HG02970 (cell line): ENCODE results near the gene GNE.
"Not testable (repeated sequence)": the region's sequence is repeated elsewhere in the genome, so short reads cannot be mapped to it uniquely, and the experiment has no call there.

Experiments used
- ATAC-seq: cut with Tn5 transposase; IDR thresholded peaks from one replicate; pipeline ENCODE4 v1.9.1; 2021; ENCODE audit warnings: mild to moderate bottlenecking, moderate library complexity, moderate number of reproducible peaks; ENCODE audit not compliant: unreplicated experiment, low FRiP score

GNE gene, protein sequence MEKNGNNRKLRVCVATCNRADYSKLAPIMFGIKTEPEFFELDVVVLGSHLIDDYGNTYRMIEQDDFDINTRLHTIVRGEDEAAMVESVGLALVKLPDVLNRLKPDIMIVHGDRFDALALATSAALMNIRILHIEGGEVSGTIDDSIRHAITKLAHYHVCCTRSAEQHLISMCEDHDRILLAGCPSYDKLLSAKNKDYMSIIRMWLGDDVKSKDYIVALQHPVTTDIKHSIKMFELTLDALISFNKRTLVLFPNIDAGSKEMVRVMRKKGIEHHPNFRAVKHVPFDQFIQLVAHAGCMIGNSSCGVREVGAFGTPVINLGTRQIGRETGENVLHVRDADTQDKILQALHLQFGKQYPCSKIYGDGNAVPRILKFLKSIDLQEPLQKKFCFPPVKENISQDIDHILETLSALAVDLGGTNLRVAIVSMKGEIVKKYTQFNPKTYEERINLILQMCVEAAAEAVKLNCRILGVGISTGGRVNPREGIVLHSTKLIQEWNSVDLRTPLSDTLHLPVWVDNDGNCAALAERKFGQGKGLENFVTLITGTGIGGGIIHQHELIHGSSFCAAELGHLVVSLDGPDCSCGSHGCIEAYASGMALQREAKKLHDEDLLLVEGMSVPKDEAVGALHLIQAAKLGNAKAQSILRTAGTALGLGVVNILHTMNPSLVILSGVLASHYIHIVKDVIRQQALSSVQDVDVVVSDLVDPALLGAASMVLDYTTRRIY

DNA sequence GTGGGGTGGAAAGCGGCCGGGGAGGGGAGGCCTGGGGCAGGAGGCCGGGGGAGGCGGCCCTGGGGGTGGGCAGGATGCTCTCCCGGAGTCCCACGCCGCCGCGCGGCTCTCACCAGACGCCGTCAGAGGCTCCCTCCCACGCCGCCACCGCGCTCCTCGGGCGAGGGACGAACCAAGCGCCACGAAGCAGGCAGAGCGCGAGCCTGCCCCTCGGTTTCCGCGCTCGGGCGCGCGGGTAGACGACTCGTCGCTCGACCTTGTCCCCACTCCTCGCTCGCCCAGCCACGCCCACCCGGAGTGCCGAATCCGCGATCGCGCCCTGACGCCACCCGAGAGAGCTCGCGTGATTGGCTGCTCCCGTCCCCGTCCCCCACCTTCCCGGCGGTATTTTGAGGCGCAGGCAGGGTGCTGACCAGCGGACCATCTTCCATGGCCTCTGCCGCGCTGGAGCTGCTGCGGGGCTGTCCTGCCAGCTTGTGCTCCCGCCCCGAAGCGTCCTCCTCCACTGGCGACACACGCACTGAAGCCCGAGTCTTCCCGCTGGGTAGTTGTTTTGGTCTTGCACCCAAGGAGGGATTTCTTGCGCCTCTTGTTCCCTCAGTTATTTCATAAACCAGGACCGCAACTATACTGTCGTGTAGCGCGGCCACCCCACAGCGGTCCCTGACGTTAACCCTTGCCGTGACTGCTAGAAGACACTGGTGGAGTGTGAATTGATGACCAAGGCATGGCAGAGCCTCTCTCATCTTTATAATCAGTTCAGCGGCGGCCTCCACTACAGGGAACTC lies at the start of gene GNE:
Gene GNE (minus strand): TSS at position 241 of the 788 bp plus-strand sequence. CDS start 9,093 bp downstream, outside the sequence.
- ATAC-seq = peak; percentile 89

DNA sequence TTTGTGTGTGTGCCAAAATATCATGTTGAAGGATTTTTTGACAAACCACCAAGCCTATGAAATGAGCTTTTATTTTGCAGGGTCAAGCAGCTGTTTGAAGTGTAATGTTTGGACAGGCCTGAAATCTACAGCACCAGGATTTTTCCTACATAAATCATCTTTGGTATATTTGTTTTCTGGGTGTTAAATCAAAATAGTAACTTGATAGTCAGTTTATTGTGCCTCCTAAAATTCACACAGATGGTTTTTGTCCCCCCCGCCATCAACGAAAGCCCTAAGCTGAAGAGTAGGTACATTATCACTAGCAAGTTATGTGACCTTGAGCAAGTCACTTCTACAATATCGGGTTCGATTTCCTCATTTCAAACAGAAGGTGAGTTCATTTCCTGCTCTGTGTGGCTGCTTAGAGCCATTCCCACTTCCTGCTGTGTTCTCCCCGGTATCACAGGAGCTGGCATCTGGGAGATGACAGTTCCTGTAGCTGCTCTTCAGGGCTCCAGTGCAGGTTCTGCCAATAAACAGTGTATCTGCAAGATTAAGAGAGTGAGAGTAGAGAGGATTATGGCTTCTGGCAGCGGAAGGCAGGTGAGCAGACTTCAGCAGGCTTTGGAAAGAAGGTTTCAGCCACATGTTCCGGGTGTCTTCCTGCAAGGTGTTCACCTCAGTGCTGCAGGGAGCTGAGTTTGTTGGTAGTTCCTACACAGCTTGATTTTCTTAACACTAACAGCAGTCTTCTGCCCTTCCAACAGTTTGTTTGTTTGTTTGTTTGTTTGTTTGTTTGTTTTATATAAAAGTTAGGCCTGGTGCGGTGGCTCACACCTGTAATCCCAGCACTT lies 48.4 kb upstream of the GNE start:
- ATAC-seq = no peak

DNA sequence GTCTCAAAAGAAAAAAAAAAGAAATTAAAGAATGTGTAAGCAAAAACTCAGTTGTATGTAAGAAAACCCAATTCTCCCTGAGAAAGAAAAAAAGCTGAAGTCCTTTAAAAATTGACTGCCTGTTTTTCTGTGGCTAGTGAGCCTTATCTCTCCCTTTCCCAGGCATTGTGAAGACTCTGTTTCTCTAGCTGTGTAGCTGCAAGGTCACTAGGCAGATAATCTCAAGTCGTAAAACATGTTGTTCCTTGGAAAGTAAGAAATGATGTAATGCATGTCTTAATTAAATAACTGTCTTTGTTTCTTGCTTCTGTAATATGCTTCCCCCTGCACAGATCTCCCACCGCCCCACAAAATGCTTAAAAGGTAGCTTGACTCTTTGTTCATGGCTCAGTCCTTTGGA lies 46.1 kb upstream of the GNE start:
- ATAC-seq = not testable (repeated sequence)

DNA sequence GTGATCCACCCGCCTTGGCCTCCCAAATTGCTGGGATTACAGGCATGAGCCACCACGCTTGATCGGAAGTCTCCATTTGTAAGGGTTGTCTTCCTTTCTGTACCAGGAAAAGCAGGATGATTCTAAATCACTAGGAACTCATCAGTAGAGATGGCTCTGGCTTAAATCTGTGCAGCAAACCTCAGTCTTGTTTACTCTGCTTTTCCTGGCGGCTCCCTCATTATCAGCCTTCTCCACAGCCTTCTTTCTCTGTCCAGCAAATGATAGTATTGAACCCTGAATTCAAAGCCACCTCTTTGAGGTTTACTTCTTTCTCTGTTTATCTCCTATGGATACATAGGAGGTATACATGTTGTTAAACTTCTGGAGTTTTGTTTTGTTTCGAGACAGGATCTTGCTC lies 43.0 kb upstream of the GNE start:
- ATAC-seq = no peak

DNA sequence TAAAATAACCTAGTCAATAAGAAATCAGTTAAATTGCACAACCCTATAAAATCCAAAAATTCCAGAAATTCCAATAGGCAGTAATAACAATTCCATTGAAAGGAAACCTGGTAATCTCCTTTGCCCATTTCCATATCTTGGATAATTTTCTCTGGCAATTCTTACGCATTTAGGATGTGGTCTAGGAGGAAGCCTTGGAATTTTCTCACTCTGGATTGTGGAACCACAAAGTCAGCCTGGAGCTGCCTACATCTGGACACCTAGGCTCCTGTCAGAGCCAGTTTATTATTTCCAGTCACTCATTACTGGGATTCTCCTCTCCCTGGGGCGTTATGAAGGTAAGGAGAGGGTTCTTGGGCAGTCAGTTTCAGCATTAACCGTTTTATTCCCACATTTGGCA lies 40.3 kb upstream of the GNE start:
- no peak for ATAC-seq

DNA sequence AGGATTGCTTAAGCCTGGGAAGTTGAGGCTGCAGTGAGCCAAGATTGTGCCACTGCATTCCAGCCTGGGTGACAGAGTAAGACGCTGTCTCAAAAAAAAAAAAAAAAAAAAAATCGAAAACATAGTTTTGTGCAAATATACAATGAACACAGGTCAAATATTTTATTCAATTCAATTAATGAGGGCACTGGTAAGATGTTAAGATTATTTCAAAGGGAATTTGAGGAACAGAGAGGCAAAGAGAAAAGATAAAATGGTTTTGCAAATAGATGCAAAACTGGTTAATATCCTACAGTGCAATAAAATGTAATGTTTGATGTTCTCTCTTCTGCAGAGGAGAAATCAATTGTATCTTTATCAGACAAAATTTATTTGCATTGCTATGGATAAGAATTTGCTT lies 39.5 kb upstream of the GNE start:
- no peak for ATAC-seq

DNA sequence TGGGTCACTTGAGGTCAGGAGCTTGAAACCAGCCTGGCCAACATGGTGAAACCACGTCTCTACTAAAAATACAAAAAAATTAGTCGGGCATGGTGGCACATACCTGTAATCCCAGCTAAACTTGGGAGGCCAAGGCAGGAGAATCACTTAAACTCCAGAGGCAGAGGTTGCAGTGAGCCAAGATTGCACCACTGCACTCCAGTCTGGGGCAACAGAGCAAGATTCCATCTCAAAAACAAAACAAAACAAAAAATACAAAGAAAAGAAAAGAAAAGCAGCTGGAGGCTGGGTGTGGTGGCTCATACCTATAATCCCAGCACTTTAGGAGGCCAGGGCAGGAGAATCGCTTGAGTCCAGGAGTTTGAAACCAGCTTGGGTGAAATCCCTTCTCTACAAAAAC lies 36.7 kb upstream of the GNE start:
- not testable (repeated sequence) for ATAC-seq

DNA sequence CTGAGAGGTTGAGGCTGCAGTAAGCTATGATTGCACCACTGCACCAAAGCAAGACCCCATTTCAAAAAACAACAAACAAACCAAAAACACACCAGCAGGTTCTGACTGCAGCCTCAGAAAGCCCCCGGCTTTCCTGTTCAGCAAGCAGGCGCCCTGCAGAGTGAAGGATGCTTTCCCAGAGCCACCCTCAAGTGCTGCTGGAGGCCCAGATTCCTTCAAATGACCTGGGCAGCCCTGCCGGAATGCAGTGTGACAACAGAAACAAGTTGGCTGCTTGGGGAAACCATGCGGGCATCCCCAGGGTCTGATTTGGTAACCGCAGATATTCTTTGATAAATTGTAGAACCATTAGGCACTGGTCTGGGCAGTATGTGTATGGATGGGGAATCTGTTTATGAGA lies 35.7 kb upstream of the GNE start:
- no peak for ATAC-seq

DNA sequence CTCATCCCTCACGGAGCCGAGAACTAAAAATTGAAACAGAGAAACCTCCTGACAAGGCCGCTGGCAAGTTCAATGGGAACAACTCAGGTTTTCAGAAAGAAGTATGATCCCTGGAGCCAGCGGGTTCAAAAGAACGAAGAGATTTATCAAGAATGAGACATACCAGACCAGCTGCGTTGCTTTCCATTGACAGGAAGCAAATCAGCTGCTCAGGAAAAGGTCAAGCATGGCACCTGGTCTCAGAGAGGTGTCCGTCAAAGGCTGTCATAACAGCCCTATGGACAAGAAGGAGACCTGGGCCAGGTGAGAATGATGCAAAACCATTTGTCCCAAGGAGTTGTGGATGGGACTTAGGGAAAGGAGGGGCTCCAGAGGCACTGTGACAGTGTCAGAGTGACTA lies 34.9 kb upstream of the GNE start:
- no peak for ATAC-seq

DNA sequence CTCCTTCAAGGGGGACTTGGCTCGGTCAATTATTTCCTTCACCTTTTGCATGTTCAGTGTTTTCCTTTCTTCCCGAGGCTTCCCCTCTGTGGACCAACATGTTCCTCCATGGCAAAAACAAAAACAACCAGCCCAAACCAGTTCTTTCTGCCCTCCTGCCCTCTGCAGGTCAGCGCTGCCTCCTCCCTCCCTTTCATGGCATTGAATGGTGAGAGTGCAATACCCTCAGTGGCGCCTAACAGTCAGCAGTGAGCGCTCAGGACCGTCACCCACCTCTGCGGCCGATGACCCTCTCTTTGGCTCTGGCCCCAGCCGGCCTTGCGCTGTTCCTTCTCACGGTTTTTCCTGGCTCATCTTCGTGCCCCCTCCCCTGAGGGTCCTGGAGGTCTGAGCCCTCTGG lies 34.4 kb upstream of the GNE start:
- no peak for ATAC-seq

DNA sequence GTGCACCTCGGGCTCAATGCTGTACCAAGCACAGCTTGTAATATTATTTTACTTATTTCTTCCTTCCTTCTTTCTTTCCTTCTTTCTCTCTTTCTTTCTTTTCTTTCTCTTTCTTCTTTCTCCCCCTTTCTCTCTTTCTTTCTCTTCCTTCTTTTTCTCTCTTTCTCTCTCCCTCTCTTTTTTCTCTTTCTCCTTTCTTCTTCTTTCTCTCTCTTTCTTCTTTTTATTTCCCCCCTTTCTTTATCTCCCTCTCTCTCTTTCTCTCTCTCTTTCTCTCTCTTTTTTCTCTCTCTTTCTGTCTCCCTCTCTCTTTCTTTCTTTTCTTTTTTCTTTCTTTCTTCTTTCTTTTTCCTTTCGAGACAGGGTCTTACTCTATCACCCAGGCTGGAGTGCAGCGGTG lies 32.7 kb upstream of the GNE start:
- ATAC-seq = no peak

DNA sequence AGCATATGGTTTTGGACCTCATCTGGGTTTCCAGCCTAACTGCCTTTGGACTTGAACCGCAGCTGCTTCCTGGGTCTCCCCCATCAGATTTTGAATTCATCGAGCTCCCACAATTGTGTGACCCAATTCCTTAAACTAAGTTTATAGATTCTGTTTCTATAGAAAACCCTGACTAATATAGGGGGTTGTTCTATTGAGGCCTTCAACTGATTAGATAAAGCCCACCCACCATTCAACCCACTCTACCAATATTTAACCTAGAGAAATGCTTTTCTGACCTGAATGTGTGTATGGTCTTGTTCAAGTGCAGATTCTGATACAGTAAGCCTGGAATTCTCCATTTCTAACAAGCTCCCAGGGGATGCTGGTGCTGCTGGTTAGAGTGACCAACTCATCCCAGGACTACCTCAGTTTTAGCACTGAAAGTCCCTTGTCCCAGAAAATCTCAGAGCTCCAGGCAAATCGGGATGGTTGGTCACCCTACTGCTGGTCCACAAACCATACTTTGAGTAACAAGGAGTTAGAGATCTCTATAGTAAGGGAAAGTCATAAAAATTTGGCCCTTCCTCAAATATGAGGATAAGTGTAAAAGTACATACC lies 31.7 kb upstream of the GNE start:
- ATAC-seq = no peak

DNA sequence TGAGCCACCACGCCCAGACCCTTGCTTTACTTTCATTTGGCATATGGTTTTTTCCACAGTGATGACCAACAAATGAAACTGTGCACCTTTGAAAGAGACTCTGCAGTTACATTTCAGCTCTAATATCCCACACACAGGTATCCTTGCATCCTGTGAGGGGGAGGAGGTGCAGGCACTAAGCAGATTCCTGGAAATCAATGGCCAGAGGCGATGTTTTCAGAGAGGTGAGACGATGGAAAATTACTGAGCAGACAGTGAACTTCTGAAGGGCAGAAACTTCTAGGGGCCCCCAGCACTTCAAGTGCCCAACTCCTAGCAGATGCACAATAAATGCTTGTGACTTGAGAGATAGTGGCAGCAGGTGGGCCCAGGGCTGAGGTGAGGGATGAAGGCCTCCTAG lies 29.8 kb upstream of the GNE start:
- ATAC-seq = no peak

DNA sequence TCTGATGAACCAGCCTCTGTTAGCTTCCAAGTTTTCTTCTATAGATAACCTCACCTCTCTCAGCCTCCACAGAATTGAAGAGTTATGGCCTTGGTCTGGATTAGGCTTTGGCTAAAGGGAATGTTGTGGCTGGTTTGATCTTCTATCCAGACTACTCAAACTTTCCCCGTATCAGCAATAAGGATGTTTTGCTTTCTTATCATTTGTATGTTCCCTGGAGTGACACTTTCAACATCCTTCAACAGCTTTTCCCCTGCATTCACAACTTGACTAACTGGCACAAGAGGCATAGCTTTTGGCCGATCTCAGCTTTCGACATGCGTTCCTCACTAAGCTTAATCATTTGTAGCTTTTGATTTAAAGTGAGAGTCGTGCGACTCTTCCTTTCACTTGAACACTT lies 28.1 kb upstream of the GNE start:
- no peak for ATAC-seq

DNA sequence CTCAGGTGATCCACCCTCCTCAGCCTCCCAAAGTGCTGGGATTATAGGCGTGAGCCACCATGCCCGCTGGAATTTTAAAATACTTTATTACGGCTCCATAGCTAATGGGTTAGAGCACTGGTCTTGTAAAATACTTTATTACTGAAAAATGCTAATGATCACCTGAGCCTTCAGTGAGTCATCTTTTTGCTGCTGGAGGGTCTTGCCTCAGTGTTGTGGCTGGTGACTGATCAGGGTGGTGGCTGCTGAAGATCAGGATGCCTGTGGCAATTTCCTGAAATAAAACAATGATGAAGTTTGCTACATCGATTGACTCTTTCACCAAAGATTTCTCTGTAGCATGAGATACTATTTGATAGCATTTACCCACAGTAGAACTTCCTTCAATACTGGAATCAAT lies 26.0 kb upstream of the GNE start:
- ATAC-seq = no peak

DNA sequence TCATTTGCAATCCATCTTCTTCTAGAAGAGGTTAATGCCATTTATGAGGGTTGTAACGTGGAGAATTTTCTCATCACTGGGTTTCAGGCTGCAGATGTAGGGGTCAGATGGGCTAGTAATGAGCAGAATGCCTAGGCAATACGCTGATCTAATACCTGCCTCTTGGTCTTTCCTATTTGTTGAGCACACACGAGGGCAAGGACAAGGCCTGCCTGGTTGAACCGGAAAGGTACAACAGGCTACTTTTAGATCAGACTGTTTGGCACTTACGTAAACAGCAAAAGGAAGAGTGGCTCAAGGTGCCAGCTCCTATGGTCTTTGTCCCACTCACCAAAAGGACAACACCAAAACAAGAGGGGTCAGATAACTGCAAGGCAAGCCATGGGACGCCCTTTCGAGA lies 24.0 kb upstream of the GNE start:
- ATAC-seq = no peak

DNA sequence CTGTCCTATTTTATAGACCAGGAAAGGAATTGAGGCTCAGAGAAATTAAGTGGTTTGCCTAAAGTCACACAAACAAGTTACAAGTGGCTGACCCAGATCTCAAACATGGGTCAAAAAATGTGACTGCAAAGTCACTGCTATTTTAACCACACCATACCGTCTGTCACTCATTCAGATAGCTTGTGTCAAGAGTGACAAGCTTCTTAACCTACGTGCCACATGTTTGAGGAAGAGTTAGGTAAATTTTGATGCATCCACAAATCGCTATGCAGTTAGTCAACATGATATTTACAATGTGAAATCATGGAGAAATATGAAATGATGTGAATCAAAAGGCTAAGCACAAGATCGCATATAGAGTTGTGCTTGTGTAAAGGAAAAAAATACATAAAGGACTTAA lies 22.7 kb upstream of the GNE start:
- no peak for ATAC-seq

DNA sequence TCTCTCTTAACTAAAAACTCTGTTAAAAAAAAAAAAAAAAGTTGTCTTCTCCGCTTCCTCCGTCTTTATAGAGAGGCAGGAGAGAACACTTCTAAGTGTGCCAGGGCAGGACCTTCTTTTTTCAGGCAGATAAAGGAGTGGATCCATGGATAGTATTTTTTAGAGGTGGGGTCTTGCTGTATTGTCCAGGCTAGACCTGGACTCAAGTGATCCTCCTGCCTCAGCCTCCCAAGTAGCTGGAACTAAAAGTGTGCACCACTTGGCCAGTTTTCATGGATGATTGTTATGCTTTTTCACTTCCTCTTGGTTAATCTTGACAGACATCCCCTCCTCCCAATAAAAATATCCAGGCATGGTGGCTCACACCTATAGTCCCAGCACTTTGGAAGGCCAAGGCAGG lies 20.0 kb upstream of the GNE start:
- ATAC-seq = no peak

DNA sequence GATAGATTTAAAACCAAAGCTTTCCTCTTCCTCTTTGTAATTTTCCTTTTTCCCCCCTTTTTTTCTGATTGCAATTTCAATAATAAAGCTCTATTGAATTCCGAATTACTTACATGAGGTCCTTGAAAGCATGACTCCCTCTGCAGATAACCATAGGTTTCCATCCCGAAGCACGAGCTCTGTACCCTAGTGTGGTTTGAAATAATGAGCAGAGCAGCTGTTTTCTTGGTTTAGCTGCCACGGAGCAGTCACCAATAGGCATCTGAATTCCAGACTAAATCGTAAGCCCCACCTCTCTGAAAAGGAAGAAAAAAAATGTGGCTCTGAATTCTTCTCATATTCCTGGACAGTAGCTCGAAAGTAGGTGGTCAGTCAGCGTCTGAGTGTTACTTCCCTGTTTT lies 18.5 kb upstream of the GNE start:
- ATAC-seq = no peak

DNA sequence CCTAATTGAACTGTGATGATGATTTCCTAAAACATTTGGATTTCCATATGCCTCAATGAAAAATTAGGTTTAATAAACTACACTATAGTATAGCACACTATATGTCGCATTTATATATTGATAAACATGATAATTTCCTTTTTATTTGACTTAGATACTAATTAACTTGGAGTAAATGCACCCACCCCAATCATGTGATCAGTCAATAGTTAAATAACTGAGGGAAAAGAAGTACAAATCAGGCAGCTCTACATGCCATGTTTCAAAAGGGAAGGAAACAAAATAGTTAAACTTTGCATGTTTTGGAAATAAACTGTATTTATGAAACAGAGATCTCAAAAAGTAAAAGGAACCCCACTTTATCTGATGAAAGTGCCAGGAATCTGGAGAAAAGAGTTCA lies 18.0 kb upstream of the GNE start:
- ATAC-seq = no peak
